HEK293 (cell line): ENCODE measurements around the gene RPS5.
A peak's percentile ranks its signal among the peaks of the same experiment; 100 is the strongest.

Experiments used
- CTCF ChIP-seq: fragments of 450-650 bp; formaldehyde crosslinking; IDR thresholded peaks from 2 replicates; pipeline ENCODE4 v1.5.1; 2016; ENCODE audit warnings: missing biosample characterization, missing genetic modification characterization
- GLI4 ChIP-seq: fragments of 450-650 bp; formaldehyde crosslinking; IDR thresholded peaks from 2 replicates; pipeline ENCODE4 v1.5.1; 2016; ENCODE audit warnings: missing biosample characterization, missing genetic modification characterization
- HOXC10 ChIP-seq: sonication (generic); formaldehyde crosslinking; IDR thresholded peaks from 2 replicates; pipeline ENCODE4 v1.8.1; 2023; ENCODE audit warnings: mild to moderate bottlenecking, missing genetic modification reagents
- KLF10 ChIP-seq: fragments of 450-650 bp; IDR thresholded peaks from 2 replicates; pipeline ENCODE4 v1.5.1; 2018; ENCODE audit warnings: missing biosample characterization, mild to moderate bottlenecking, missing genetic modification characterization
- OSR2 ChIP-seq: fragments of 450-650 bp; formaldehyde crosslinking; IDR thresholded peaks from 2 replicates; pipeline ENCODE4 v1.5.1; 2016; ENCODE audit warnings: missing biosample characterization, missing genetic modification characterization
- REPIN1 ChIP-seq: fragments of 450-650 bp; formaldehyde crosslinking; IDR thresholded peaks from 2 replicates; pipeline ENCODE4 v1.5.1; 2017; ENCODE audit warnings: missing biosample characterization, missing genetic modification characterization, low read depth
- TSHZ1 ChIP-seq: fragments of 450-650 bp; formaldehyde crosslinking; IDR thresholded peaks from 2 replicates; pipeline ENCODE4 v1.5.1; 2016; ENCODE audit warnings: missing biosample characterization, missing genetic modification characterization, borderline replicate concordance
- ZBTB11 ChIP-seq: fragments of 450-650 bp; formaldehyde crosslinking; conservative IDR thresholded peaks from 2 replicates; pipeline ENCODE4 v1.5.1; 2016; ENCODE audit warnings: low read depth, missing biosample characterization, missing genetic modification characterization
- ZBTB21 ChIP-seq: fragments of 450-650 bp; formaldehyde crosslinking; IDR thresholded peaks from 2 replicates; pipeline ENCODE4 v1.5.1; 2017; ENCODE audit warnings: missing biosample characterization, missing genetic modification characterization
- ZBTB49 ChIP-seq: fragments of 450-650 bp; formaldehyde crosslinking; IDR thresholded peaks from 2 replicates; pipeline ENCODE4 v1.5.1; 2016; ENCODE audit warnings: missing biosample characterization, missing genetic modification characterization, low read depth
- ZNF146 ChIP-seq: fragments of 450-650 bp; formaldehyde crosslinking; IDR thresholded peaks from 2 replicates; pipeline ENCODE4 v1.5.1; 2016; ENCODE audit warnings: missing biosample characterization, missing genetic modification characterization
- ZNF214 ChIP-seq: fragments of 450-650 bp; formaldehyde crosslinking; IDR thresholded peaks from 2 replicates; pipeline ENCODE4 v1.5.1; 2017; ENCODE audit warnings: missing biosample characterization, mild to moderate bottlenecking, missing genetic modification characterization, borderline replicate concordance
- ZNF398 ChIP-seq: fragments of 450-650 bp; formaldehyde crosslinking; IDR thresholded peaks from 2 replicates; pipeline ENCODE4 v1.5.1; 2017; ENCODE audit warnings: missing biosample characterization, missing genetic modification characterization
- ZNF426 ChIP-seq: fragments of 450-650 bp; formaldehyde crosslinking; IDR thresholded peaks from 2 replicates; pipeline ENCODE4 v1.5.1; 2017; ENCODE audit warnings: missing biosample characterization, missing genetic modification characterization, mild to moderate bottlenecking, inconsistent platforms, moderate library complexity
- ZNF433 ChIP-seq: fragments of 450-650 bp; formaldehyde crosslinking; IDR thresholded peaks from 2 replicates; pipeline ENCODE4 v1.5.1; 2016; ENCODE audit warnings: missing biosample characterization, missing genetic modification characterization, low read depth
- ZNF473 ChIP-seq: fragments of 450-650 bp; formaldehyde crosslinking; IDR thresholded peaks from 2 replicates; pipeline ENCODE4 v1.5.1; 2017; ENCODE audit warnings: missing biosample characterization, missing genetic modification characterization
- ZNF549 ChIP-seq: fragments of 450-650 bp; IDR thresholded peaks from 2 replicates; pipeline ENCODE4 v1.5.1; 2018; ENCODE audit warnings: missing biosample characterization, missing genetic modification characterization, mild to moderate bottlenecking, inconsistent platforms, moderate library complexity
- ZNF561 ChIP-seq: fragments of 450-650 bp; IDR thresholded peaks from 2 replicates; pipeline ENCODE4 v1.5.1; 2018; ENCODE audit warnings: missing biosample characterization, missing genetic modification characterization, borderline replicate concordance
- ZNF704 ChIP-seq: fragments of 450-650 bp; formaldehyde crosslinking; IDR thresholded peaks from 2 replicates; pipeline ENCODE4 v1.5.1; 2016; ENCODE audit warnings: missing biosample characterization, missing genetic modification characterization
- ZNF76 ChIP-seq: fragments of 450-650 bp; formaldehyde crosslinking; IDR thresholded peaks from 2 replicates; pipeline ENCODE4; 2016; ENCODE audit warnings: low read depth, missing biosample characterization, missing genetic modification characterization, borderline replicate concordance
- ZNF791 ChIP-seq: fragments of 450-650 bp; formaldehyde crosslinking; IDR thresholded peaks from 2 replicates; pipeline ENCODE4 v1.5.1; 2016; ENCODE audit warnings: missing biosample characterization, missing genetic modification characterization

The RPS5 gene

GRCh38 chr19:58380662-58381459 is 6.2 kb upstream of the RPS5 start, which contains the start of gene ZNF837 (continued):
- TF ChIP-seq ZBTB49 (tag by site-specific recombination): no peak
- peak; percentile 100 for TF ChIP-seq ZBTB11 (tag by site-specific recombination)
- no peak for TF ChIP-seq ZNF791 (tag by site-specific recombination)
- peak; percentile 69; the same call in 1 of the 2 replicates for TF ChIP-seq ZBTB21
- no peak; the same call in 1 of the 2 replicates for TF ChIP-seq CTCF
- TF ChIP-seq ZNF433 (tag by site-specific recombination): no peak
- TF ChIP-seq ZNF561: peak; percentile 99
- no peak for TF ChIP-seq ZNF704 (tag by site-specific recombination)
- TF ChIP-seq ZNF146 (tag by site-specific recombination): 0 out of 2 replicates have a peak, but pooled peaks have one; percentile 35
- TF ChIP-seq HOXC10 (CRISPR knock-in tag): peak; percentile 97
- peak; percentile 96 for TF ChIP-seq ZNF76
- TF ChIP-seq ZNF549 (tag by site-specific recombination): peak; percentile 52; the same call in 1 of the 2 replicates
- TF ChIP-seq ZNF214 (tag by site-specific recombination): no peak
- peak; percentile 98 for TF ChIP-seq GLI4 (tag by site-specific recombination)
- no peak for TF ChIP-seq ZNF426 (tag by site-specific recombination)
- 0 out of 2 replicates have a peak, but pooled peaks have one; percentile 37 for TF ChIP-seq OSR2 (tag by site-specific recombination)
- TF ChIP-seq KLF10 (tag by site-specific recombination): peak; percentile 84
- peak; percentile 53; the same call in 1 of the 2 replicates for TF ChIP-seq TSHZ1 (tag by site-specific recombination)
- peak; percentile 54; the same call in 1 of the 2 replicates for TF ChIP-seq ZNF398 (tag by site-specific recombination)
- no peak for TF ChIP-seq ZNF473 (tag by site-specific recombination)
- peak; percentile 94; the same call in 1 of the 2 replicates for TF ChIP-seq REPIN1 (tag by site-specific recombination)
